Fibroblast of lung (primary cell): ENCODE data around the gene PRRG3. TPM values are rescaled to one million over a fixed set of nuclear protein-coding genes. Genes with fewer than 3 reads are reported as not detected.

Source experiments
- DNase-seq, 2 donors: peaks; one replicate each; pipeline versions ENCODE4 v3.0.0 to v3.0.0-alpha.2; 2010; ENCODE audit warnings: low read depth in 2 of 2
- H2AFZ ChIP-seq: 2 replicates; pipeline ENCODE4 v1.5.1; 2012; ENCODE audit warnings: low read length, control low read depth, inconsistent platforms
- H3K27ac ChIP-seq: 2 replicates; pipeline ENCODE4 v1.5.1; 2011; ENCODE audit warnings: low read length, control low read depth; ENCODE audit not compliant: insufficient read depth
- H3K27me3 ChIP-seq: 2 replicates; pipeline ENCODE4 v1.5.1; 2011; ENCODE audit warnings: mild to moderate bottlenecking, low read length; ENCODE audit not compliant: control insufficient read depth, insufficient read depth
- H3K36me3 ChIP-seq: 2 replicates; pipeline ENCODE4 v1.5.1; 2011; ENCODE audit warnings: low read length; ENCODE audit not compliant: control insufficient read depth, insufficient read depth
- H3K4me1 ChIP-seq: 2 replicates; pipeline ENCODE4 v1.5.1; 2011; ENCODE audit warnings: low read length; ENCODE audit not compliant: control insufficient read depth, insufficient read depth; ENCODE audit errors: extremely low read depth
- H3K4me2 ChIP-seq: 2 replicates; pipeline ENCODE4 v1.5.1; 2011; ENCODE audit warnings: low read length, control low read depth; ENCODE audit not compliant: insufficient read depth; ENCODE audit errors: extremely low read depth
- H3K4me3 ChIP-seq, 4 experiments: fragments of 200-600 bp in 1 of 4; sonication (generic) in 1 of 4; replicated peaks in 1 of 4; 2 replicates each; pipeline ENCODE4 v1.5.1; 2011 to 2016; ENCODE audit warnings: low read length in 4 of 4, low read depth in 3 of 4, mild to moderate bottlenecking in 3 of 4, control low read depth in 2 of 4, inconsistent platforms in 1 of 4, mixed read lengths in 1 of 4; ENCODE audit not compliant: insufficient read depth in 1 of 4; ENCODE audit errors: control extremely low read depth in 1 of 4
- H3K79me2 ChIP-seq: 2 replicates; pipeline ENCODE4 v1.5.1; 2012; ENCODE audit warnings: mild to moderate bottlenecking, low read length, inconsistent platforms; ENCODE audit not compliant: control insufficient read depth, insufficient read depth
- H3K9ac ChIP-seq: 2 replicates; pipeline ENCODE4 v1.5.1; 2011; ENCODE audit warnings: mild to moderate bottlenecking, low read length, control low read depth; ENCODE audit not compliant: insufficient read depth
- H3K9me3 ChIP-seq: 2 replicates; pipeline ENCODE4 v1.5.1; 2012; ENCODE audit warnings: low read depth, low read length; ENCODE audit not compliant: control insufficient read depth, insufficient read depth
- H4K20me1 ChIP-seq: 2 replicates; pipeline ENCODE4 v1.5.1; 2011; ENCODE audit warnings: low read length; ENCODE audit not compliant: control insufficient read depth, insufficient read depth; ENCODE audit errors: extremely low read depth
- EZH2 ChIP-seq: IDR thresholded peaks from 2 replicates; pipeline ENCODE4 v1.5.1; 2012; ENCODE audit warnings: low read length, control low read depth, mild to moderate bottlenecking; ENCODE audit errors: missing control alignments
- polyA plus RNA-seq, 2 donors: library from polyadenylated mRNA; depleted of rRNA in 1 of 2; stranded (reverse) in 1 of 2; unstranded in 1 of 2; fragments of >200 nt; gene quantifications; 2 replicates each; pipeline ENCODE4 v1.2.1, GENCODE V29; 2011 to 2012; ENCODE audit warnings: missing spikeins in 1 of 2
- total RNA-seq: library from RNA; depleted of rRNA; stranded (reverse); fragments of >200 nt; gene quantifications from 2 replicates; pipeline ENCODE4 v1.2.1, GENCODE V29; 2014
- TF ChIP-seq, protein P1 (sequence below), 2 donors: IDR thresholded peaks in 1 of 2; conservative IDR thresholded peaks in 1 of 2; 1 replicate in 1 of 2; 2 replicates in 1 of 2; pipeline ENCODE4 v1.5.1; 2011 to 2012; ENCODE audit warnings: low read length in 2 of 2, control low read depth in 1 of 2, inconsistent platforms in 1 of 2, low read depth in 1 of 2, mild to moderate bottlenecking in 1 of 2

Gene PRRG3
- total and polyA plus RNA-seq, 2 donors (not counting 1 experiment from before 2014, with no cell fraction given): 0.66 TPM; not detected in 1

DNA sequence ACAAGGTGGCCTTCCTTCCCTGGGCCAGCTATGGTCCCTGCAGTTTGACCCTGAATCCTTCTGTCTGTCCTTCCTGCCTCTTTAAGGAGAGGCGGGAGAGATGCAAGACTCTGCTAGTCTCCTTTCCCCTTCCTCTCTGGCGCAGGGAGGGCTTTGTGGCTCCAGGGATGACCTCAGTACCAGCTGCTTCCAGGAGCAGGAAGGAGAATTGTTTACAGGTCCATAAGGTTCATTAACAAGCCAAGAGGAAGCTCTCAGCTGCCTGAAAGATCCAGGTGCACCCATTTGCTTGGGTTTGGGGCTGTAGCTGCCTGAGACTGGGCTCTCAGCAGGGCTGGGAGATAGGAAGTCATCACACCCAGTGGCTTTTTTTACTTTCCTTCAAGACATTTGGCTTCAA is 16.5 kb downstream of the PRRG3 start:
- no peak overlapping the region for H3K4me3 ChIP-seq
- no peaks in the 10 kb centered on the region for H3K36me3 ChIP-seq
- H3K9ac ChIP-seq: no peak overlapping the region
- H3K4me2 ChIP-seq: no peak overlapping the region
- H2AFZ ChIP-seq: no peak overlapping the region
- H3K4me1 ChIP-seq: no peaks in the 10 kb centered on the region
- H3K27ac ChIP-seq: no peak overlapping the region
- no peak for DNase-seq
- no peaks in the 10 kb centered on the region for H3K9me3 ChIP-seq
- TF ChIP-seq, protein P1, sequence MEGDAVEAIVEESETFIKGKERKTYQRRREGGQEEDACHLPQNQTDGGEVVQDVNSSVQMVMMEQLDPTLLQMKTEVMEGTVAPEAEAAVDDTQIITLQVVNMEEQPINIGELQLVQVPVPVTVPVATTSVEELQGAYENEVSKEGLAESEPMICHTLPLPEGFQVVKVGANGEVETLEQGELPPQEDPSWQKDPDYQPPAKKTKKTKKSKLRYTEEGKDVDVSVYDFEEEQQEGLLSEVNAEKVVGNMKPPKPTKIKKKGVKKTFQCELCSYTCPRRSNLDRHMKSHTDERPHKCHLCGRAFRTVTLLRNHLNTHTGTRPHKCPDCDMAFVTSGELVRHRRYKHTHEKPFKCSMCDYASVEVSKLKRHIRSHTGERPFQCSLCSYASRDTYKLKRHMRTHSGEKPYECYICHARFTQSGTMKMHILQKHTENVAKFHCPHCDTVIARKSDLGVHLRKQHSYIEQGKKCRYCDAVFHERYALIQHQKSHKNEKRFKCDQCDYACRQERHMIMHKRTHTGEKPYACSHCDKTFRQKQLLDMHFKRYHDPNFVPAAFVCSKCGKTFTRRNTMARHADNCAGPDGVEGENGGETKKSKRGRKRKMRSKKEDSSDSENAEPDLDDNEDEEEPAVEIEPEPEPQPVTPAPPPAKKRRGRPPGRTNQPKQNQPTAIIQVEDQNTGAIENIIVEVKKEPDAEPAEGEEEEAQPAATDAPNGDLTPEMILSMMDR (conservative IDR thresholded peaks at IDR 0.05 in 1 of 2, IDR thresholded peaks at IDR 0.05 in 1 of 2; ENCODE audit: low read depth in 1 of 2, low read length in 2 of 2): no peak
- no peak for TF ChIP-seq EZH2
- H4K20me1 ChIP-seq: no peaks in the 10 kb centered on the region
- no peaks in the 10 kb centered on the region for H3K27me3 ChIP-seq
- no peaks in the 10 kb centered on the region for H3K79me2 ChIP-seq

DNA sequence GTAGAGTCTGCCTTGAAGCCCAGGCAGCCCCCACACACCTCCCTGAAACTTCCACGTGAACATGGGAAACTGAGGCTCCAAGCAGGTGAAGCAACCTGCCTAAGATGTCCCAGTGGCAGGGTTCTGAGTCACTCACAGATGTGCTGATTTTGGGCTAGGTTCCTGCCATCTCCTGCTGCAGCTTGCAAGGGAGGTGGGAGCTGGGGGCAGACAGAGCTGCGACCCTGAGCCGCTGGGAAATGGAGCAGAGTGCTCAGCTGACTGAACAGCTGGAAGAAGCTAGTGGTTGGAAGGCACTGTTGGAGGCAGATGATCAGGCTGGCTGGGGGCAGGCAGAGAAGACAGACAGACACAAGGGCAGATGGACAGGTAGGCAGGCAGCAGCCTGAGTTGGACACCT is 17.0 kb downstream of the PRRG3 start:
- no peak overlapping the region for H3K4me2 ChIP-seq
- H4K20me1 ChIP-seq: no peaks in the 10 kb centered on the region
- H3K4me1 ChIP-seq: no peaks in the 10 kb centered on the region
- no peaks in the 10 kb centered on the region for H3K79me2 ChIP-seq
- H3K9me3 ChIP-seq: no peaks in the 10 kb centered on the region
- H2AFZ ChIP-seq: no peak overlapping the region
- no peak for DNase-seq
- H3K9ac ChIP-seq: no peak overlapping the region
- H3K4me3 ChIP-seq: no peak overlapping the region
- H3K27ac ChIP-seq: no peak overlapping the region
- TF ChIP-seq, protein P1 (conservative IDR thresholded peaks at IDR 0.05 in 1 of 2, IDR thresholded peaks at IDR 0.05 in 1 of 2; ENCODE audit: low read depth in 1 of 2, low read length in 2 of 2): no peak
- TF ChIP-seq EZH2: no peak
- no peaks in the 10 kb centered on the region for H3K36me3 ChIP-seq
- no peaks in the 10 kb centered on the region for H3K27me3 ChIP-seq

DNA sequence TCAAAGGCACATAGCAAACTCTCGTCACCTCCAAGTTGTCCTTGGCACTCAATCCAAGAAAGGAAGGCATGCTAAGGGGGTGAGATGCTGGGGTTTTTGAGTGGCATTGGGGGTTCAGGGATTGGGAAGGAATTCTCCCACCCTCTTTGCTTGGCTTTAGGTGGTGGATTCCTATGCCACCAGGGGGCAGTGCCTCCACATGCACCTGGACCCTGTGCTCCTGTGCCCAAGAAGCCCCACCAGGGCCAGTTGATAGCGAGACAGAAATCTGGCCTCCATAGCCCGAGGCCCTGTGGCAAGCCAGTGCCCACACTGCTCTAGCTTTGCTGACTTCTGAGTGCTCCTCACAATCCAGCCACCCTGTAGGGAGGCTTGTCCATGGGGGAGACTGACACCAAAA is 18.6 kb downstream of the PRRG3 start:
- Histone ChIP-seq H2AFZ (no peak overlapping the region), H3K79me2 (no peaks in the 10 kb centered on the region), H3K4me1 (no peaks in the 10 kb centered on the region), H3K27me3 (no peaks in the 10 kb centered on the region), H3K4me2 (no peak overlapping the region), H3K36me3 (no peaks in the 10 kb centered on the region), H3K27ac (no peak overlapping the region), H3K9me3 (no peaks in the 10 kb centered on the region), H3K4me3 (no peak overlapping the region), H4K20me1 (no peaks in the 10 kb centered on the region), H3K9ac (no peak overlapping the region)
- DNase-seq: peak; percentile 0 to 7
- no peak for TF ChIP-seq EZH2
- TF ChIP-seq, protein P1 (conservative IDR thresholded peaks at IDR 0.05 in 1 of 2, IDR thresholded peaks at IDR 0.05 in 1 of 2; ENCODE audit: low read depth in 1 of 2, low read length in 2 of 2): peak; percentile 7 to 19
